ENCODE results near the gene KYAT1.

Gene KYAT1

DNA sequence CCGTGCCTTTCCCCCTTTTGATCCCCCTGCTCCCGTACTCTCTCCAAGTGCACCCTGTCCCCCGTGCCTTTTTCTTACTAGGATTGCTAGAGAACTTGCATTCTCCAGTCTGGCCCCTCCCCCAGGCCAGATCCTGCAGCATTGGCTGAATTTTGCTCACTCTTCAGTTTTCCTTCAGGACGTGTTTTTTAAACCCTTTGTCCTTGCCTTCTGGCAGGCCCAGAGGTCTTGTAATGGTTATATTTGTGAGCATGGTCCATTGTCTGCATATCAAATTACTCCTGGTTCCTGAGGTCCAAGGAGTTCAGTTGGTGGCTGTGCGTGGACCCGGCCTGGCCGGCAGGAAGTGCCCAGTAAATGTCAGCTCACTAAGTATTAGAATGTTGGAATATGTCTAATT lies 94.1 kb downstream of the KYAT1 start:
- in situ Hi-C loops (cut with HindIII; ENCODE audit: low sequenced_read_pairs) = no loop called here

DNA sequence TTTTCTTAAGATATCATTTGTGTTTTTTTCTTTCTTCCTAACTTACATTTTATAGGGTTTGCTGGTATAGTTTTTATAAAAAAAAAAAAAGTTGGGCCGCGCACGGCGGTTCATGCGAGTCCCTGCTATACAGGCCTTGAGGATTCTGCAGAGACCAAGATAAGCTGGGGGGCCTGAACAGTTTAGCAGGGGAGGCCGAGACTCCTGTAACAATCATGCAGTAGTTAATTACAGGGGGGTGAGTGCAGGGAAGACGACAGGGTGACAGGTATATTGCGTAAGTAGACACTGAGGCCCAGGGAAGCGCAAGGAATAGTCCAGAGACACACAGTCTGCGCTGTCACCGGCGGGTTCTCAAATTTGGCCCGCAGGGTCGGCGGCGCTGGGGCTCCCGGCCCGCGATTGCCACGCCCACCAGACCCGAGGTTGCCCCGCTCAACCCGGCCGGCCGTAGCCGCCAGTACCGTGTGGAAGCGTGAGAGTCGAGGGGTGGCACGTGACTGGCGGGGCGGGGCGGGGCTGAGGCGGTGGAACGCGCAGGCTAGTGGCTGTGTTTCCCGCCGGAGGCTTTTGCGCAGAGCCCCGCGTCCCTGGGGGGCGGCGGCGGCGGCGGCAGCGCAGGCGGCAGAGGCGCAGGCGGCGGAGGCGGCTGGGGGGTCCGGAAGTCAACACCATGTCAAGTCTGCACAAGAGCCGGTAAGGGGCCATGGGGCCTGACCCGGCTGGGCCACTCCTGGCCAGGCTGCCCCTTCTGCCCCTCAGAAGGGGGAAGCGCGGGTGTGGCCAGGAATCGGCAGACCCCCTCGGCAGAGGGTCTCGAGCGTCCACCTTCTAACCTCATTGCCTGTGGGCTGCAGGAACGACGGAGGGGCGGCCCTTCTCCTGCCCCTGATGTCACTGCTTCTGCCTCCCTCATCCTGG lies 94.8 kb downstream of the KYAT1 start, which contains the start of gene TBC1D13:
TSS of gene TBC1D13 (plus strand) at position 573 of the 921 bp plus-strand sequence. CDS start at position 674, 101 bp downstream.
- in situ Hi-C loops (cut with HindIII; ENCODE audit: low sequenced_read_pairs) = no loop called here

DNA sequence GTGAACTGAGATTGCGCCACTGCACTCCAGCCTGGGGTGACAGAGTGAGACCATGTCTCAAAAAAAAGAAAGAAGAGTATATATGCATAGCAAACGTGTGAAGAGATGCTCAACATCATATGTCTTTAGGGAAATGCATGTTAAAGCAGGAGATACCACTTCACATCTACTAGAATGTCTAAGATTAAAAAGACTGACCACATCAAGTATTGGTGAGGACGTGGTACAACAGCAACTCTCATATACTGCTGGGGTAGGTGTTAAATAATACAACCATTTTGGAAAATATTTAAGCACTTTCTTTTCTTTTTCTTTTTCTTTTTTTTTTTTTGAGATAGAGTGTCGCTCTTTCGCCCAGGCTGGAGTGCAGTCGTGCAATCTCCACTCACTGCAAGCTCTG lies 96.3 kb downstream of the KYAT1 start:
- in situ Hi-C loops (cut with HindIII; ENCODE audit: low sequenced_read_pairs) = no loop called here

Measured in DLD1 (cell line).